GM19043 (cell line): Measurements from ENCODE around the gene TFF2.

Experiments
- ATAC-seq: cut with Tn5 transposase; IDR thresholded peaks from one replicate; pipeline ENCODE4 v1.9.1; 2021; ENCODE audit warnings: low read depth; ENCODE audit not compliant: unreplicated experiment

The TFF2 gene

DNA sequence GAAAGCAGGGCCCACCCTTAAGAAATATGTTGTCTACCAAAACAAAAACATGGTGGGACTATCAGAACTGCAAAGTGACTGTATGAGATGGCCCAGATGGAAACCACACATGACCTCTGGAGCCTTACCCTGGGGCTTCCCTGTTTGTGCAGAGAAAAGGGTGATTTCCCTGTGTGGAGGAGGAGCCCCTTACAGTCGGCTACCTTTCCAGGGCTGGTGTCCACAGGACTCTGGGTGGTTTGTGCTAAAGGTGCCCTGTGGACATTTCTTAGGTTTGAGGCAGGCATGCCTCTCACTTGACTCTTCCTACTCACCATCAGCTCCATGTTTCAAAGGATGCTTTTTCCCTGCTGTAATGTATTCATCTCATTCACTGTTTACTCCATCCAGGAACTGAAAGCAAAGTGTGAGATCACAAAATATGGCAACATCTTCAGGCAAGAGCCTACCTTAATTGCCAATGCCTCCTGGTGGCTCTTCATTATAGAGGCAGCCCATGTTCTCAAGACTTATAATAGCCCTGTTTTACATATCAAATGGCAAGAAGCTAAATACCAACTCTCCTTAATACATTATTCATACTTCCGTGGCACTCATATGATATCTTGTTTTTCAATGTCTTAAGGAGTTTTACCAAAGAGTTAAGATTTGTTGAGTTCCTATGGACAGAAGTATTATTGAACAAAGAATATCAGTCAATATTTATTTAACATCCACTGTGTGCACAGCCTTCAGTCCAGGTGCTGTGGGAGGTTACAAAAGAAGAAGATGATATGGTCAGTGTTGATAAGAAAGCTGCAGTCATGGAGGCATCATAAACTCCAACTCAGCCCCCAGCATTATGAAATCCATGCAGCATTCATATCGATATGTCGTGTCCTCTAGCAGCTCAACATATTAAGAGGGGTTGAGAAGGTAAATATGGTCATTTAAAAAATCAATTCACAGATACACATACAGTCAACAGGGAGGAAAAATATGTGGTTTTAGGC, 20.1 kb downstream of the TFF2 start:
- ATAC-seq: no peak

DNA sequence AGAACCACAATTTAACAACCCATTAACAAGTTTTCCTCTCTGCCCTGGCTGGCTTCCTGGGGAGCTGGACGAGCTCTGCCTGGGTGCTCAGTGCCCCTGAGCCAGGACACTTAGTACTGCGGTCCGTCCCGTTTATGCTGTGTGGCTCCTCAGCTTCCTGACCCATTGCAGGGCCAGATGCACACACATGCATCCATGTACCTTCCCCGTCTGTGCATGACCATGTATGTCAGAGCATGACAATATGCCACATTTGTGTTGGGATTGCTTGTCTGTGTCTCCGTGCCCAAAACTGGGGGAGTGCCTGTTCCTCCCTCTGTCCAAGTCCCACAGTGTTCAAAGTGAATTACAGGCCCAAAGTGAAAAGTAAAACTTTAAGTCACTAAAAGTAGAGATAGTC, 25.9 kb downstream of the TFF2 start:
- no peak for ATAC-seq

DNA sequence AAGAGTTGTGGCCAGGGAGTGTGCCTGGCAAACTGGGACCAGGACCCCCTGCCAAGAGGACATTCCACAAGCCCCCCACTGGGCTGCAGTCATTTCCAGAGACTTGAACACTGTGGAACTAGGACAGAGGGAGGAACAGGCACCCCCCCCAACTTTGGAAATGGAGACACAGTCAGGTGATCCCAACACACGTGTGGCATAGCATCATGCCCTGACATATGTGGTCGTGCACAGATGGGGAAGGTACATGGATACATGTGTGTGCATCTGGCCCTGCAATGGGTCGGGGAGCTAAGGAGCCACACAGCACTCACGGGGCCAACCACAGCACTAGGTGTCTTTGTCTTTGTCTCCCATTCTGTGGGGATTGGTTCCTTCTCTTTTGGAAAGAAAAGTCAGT, 28.9 kb downstream of the TFF2 start:
- no peak for ATAC-seq

DNA sequence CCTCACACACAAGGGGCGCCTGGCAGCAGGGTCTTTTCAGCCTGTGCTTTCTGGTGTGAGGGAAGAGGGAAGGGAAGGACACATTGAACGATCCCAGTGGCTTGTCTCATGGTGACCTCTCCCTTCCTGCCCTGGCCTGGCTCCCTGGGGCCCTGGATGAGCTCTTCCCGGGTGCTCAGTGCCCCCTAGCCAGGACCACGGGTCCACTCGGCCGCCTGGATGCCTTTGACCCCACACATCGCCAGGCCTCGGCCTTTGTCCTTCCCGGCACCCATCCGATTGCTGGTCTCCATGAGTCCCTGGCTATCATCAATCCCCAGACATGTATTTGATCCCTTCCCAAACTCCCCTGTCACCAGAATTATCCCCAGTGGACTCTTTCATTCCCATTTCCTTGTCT, 29.6 kb downstream of the TFF2 start:
- ATAC-seq: no peak

DNA sequence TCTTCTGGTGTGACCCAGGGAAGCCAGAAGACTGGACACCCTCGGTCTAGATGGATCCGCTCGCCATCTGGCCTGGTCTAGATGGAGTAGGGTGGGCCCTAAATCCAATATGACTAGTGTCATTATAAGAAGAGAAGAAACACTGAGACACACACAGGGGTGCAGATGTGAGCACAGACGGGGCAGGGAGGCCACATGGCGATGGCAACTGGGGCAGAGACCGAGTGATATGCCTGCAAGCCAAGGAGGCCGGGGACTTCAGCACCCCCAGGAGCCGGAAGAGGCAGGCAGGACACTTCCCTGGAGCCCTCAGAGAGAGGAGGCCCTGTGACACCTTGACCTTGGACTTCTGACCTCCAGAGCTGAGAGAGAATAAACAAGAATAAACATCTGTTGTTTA, 30.0 kb downstream of the TFF2 start:
- no peak for ATAC-seq

DNA sequence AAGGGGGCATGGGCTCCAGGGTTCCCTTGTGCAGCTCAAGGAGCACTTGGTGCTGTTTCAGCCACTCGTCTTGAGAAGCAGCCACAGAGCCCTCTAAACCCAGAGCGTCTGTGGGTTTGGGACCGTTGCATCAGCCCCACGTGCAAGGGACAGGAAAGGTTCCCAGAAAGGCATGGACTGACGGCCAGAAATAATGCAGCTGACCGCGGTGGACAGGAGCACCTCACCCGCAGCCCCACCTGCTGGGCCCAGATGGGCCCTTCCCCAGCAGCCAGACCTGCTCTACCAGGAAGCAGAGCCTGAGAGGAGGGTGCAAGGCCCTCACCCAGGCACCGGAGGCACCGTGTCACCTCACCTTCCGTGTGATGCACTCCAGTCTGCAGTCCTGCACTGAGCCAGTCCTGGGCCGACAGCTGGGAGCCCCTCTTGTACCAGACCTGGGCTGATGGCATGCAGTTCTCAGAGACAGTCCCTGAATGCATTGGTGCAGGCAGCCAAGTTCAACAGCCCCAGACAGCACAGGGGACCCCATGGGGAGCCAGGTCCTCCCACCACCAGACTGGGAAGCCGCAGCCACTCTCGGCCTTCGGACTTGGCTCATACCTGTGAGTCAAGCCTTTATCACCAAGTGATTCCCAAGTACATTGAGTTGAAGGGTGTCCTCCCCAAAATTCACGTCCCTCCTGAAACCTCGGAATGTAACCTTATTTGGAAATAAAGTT, 30.8 kb downstream of the TFF2 start:
- ATAC-seq: no peak

DNA sequence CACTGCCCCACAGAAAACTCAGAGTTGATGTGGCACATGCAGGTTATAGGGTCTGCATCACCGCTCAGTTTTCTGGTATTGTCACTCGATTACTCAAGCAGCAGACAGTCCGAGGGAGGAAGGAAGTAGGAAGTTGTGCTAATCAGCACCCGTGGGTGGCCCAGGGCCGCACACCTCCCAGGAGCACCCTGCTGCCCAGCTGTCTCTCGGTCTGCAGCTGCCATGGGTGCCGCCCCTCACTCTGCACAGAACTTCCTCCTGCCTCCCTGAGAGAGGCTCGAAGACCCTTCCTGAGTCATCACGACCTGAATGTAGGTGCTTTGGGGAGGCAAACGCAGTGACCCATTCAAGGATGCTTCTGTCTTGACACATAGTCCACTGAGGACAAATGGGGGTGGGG, 31.4 kb downstream of the TFF2 start:
- ATAC-seq: no peak

DNA sequence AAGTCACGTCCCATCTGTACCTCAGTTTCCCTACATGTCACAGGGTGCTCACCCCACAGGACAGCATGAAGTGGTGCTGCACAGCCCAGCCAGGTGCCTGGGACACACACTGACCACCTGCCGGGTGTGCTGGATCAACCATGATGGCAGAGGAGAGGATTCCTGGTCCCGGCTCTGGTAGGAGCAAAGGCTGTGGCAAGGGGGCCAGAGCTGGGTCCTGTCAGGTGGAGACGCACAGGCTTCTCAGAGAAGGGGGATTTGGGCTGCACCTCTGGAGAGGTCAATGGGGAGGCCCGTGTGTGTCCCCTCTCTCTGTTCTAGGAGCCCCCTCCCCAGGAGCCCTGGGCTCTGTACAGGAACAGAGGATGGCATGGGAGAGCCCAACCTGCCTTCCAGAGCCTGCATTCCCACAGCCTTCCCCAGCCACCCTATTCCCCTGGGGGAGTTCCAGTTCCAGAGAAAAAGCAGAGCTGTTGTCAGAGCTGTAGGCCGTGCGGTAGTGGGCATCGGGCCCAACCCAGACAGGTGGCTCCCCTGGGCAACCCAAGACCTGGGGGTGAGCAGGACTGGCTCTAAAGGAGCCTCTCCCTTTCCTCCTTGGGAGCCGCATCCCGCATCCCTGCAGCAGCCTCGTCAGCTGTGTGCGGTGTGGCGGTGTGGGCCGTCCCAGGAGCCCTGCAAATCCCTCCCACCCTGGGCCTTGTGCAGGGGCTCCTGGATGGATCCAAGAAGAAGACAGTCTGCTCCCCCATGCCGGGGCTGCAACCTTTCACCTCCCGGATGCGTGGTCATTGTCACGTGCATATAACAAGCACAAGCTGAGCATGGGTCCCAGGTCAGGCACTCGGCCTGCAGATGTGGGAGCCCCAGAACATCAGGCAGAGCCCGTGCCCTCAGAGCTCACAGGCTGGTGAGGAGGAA, 32.7 kb downstream of the TFF2 start:
- no peak for ATAC-seq

DNA sequence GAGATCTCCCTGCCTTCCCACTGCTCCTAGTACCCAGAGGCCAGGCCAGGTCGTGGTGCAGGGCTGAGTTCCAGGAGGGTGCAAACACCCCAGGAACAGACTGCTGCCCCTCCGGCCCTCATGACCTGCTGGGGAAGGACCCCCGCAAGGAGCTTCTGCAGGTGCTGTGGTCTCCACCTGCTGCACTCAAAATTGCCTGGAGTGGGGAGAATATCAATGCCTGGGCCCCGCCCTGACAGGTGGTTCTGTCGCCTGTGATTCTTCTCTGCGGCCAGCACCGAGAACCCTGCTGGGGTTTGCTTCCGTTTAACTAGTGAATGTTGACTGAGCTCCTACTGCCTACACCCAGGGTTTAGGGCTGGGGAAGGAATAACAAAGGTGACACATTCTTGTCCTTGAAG, 33.5 kb downstream of the TFF2 start:
- ATAC-seq: no peak

DNA sequence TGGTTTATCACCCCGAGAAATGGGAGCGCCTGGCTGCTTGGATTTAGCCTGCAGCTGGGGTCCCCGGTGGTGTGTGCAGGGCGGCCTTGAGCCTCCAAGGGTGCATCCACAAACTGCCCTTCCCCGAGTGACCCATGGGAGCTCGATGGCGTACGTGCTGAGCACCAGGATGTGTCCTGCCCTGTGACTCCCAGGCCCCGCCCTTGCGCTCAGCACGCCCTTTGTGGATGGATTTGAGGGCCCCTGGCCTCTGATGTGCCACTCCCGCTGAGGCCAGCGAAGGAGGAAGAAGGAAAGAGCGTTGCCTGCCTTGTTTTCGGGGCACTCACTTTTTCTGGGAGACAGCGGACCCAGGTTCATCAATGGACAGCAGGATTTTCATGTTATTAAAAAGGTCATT, 33.9 kb downstream of the TFF2 start:
- ATAC-seq: no peak

DNA sequence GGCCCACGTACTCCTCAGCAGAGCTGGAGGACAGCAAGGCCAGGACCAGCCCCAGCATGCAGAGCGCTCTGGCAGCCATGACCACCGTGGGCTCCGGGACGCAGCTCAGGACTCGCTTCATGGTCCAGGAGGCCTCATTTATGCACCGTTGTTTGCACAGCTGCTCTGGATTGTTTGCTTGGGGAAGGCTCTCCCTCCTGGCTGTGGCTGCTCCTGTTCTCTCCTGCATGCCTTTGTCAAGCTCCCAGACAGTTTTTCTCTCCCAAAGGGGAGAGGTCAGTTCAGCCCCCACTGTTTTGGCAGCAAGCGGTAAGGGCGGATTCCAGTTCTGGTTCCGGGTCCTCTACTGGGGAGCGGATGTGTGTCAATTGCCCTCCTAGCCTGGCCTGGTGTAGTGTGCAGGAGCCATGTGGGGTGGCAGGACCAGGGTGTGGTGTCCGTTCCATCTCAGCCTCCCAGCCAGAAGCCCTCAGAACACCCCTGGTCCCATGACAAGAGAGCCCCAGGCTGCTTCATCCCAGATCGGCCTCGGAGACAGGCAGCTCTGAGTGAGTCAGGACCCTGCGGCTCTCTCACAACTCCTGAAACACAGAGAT, 35.4 kb downstream of the TFF2 start, which contains the start of gene TFF3:
Gene TFF3 (minus strand): TSS at position 114 of the 596 bp plus-strand sequence. CDS start 35 bp downstream, at position 79.
- no peak for ATAC-seq

DNA sequence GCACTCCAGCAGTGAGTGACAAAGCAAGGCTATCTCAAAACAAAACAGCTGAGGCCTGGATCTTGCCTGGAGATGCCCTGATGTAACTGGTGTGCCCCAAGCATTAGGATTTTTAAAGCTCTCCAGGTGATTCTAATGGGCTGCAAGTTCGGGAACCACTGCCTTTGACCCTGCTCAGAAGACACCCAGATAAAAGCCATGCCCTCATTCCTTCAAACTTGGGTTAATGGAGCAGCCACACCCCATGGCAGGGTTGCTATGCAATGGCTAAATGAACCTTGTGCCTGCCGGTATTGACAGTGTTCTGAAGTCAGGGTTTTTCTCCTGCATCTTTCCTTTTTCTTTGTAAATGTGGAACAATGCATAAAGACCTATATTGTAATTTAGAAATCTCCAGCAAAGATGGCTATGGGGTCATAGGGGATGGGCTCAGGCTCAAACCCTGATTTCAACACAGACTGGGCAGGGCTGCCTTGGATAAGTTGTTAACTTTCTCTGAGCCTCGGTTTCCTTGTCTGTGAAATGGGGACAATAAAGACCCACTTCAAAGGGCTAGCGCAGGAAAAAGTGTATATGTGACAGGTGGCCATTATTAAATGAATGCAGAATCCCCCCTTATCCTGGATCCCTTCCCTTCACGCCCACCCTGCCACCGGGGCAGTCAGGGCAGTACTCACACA, 36.0 kb downstream of the TFF2 start:
- no peak for ATAC-seq

DNA sequence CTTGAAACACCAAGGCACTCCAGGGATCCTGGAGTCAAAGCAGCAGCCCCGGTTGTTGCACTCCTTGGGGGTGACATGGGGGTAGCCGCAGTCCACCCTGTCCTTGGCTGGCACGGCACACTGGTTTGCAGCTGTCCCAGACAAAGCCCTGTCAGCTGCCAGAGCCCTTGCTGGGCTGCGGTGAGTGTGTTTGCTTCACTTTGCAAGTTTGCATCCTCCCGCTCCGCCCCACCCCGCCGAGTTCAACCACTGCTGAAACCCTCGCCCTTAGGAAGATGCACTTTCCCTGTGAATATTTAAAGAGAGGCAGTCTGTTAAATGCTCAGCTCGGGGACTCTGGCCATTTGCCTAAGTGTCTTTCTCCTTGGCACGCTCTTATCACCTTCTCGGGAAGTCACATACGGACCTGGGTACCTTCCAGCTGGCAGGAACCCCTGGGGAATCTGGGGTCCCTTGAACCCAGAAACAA, 37.3 kb downstream of the TFF2 start:
- ATAC-seq: no peak

DNA sequence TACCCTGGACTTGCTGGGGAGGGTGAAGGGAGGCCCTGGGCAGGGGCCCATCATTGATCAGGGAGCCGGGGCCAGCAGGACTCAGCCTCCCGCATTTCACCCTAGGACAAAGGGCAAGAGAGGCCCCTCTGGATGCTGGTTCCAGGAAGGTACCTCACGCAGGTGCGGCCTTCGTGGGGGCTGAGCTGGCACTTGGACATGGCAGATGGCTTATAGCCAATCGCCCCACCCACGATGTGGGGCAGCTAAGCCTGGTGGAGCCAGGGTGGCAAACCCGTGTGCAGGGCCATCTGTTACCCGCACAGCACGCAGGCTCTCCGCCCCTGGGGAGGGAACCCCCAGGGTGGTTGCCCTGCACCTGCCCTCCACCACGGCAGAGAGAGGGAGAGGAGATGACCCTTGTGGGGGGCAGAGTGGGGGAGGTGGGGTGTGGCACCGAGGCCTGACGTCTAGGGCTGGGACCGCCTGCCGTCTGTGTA, 38.1 kb downstream of the TFF2 start:
- no peak for ATAC-seq

DNA sequence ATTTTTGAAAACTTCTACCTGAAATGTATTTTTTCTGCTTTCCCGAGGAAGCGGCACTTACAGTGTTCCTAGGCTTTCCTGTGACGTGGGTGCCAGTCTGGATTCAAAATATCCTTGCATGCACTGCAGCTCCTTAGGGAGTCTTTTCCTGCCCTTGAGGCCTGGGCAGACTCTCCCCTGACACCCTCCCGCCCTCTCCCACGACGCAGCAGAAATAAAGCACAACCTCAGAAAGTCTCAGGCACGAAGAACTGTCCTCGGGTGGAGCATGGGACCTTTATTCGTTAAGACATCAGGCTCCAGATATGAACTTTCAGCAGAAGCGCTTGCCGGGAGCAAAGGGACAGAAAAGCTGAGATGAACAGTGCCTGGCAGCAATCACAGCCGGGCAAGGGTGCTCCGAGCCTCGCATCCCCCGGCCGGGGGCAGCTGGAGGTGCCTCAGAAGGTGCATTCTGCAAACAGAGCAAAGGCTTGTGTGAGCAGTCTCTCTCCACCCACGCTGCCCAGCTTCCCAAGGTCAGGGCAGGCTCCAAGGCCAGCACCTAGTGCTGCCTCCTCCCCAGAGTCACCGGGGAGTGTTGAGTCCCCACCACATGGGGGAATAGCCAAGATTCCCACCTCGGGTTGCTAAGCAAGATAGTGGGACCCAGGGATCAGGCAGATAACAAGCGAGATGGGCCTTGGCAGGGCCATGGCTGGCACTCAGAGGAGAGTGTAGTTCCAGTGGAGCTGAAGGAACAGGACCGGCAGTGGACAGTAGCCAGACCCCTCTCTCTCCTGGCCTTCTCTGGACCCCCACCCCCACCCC, 38.8 kb downstream of the TFF2 start:
- ATAC-seq: no peak

DNA sequence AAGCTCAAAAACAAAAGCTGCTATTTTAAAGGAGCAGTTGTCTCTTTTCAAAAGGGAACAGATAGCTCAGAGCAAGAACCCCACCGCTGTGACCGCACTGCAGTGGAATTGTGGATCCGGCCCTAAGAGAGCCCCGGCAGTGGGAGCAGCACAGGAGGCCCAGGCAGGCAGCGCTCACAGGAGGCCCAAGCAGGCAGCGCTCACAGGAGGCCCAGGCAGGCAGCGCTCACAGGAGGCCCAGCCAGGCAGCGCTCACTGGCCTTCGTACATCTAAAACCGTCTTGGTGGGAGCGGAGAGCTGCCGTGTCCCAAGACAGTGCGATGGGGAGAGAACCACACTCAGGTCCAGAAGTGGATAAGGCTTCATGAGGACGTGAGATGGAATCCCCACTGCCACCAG, 39.6 kb downstream of the TFF2 start:
- no peak for ATAC-seq

DNA sequence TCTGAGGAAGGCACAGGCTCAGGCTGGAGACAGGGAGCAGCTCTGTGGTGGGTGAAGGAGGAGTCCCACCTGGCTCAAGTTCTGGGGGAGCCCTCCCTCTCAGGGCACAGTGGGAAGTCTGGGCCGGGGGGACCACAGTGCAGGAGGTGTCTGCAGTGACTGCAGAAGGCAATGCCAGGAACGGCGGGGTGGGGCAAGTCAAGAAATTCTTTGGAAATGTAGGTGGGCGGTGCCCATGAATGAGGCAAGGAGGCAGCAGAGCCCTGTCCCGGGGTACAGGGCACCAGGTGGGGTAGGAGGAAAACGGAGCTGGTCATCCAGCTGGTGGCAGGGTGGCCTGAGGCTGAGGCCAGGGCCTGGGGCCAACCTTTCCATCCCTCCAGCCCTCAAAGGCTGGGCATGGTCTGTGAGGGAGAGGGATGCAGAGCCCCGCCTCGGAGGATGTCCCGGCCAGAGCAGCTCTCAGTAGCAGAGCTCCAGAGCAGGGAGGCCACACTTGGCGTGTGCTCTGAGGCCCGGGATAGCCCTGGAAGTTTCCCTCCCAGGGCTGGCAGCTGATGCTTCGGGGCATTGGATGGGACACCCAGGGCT, 40.3 kb downstream of the TFF2 start:
- ATAC-seq: no peak

DNA sequence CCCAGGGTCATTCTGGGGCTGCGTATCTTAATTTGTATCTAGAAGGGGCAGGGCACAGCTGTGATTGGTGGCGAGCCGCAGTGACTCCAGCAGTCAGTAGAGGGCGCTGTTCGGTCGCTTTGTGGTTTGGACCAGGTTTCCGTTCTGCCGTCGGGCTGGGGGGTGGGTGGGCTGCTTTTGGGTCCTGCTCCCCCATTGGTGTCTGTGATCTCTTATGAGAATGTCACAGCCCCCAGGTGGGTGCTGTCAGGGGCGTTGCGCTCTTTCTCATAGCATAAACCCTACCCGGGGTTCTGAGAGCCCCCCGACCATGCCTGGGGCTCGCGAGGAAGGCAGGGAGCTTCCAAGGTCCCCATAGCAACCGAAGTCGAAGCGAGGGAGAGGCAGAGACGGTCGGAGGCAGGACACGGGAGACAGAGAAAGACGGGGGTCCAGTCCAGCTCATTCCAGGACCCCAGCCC, 41.0 kb downstream of the TFF2 start:
- no peak for ATAC-seq
